NCI-H82 (cell line): ENCODE measurements around the gene HNRNPA3.
A peak's percentile ranks its signal among the peaks of the same experiment; 100 is the strongest.
"Not testable (repeated sequence)": the region's sequence is repeated elsewhere in the genome, so short reads cannot be mapped to it uniquely, and the experiment has no call there.

Experiments
- DNase-seq: peaks from one replicate; lab custom pipeline; 2025; lab: John Stamatoyannopoulos, UW

The HNRNPA3 gene

GRCh38 chr2:177256026-177256425 lies 43.4 kb downstream of the HNRNPA3 start:
- DNase-seq, result no peak

DNA sequence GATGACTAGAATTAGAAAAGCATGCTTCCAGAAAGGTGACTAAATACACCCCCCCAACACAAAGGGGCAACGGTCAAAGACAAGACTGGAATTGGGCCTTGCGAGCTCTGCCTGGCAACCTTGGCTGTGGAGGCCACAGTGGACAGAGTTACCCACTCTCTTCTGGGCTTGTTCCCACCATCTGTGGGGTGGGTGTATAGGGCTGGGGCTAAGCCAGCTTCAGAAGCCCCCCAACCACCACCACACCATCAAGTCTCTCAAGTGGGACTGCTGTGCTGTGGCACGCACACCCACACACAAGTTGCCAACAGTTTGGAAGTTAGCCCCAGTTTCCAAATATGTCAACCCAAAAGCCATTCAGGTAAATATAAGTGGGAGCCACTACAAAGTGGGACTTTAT lies 44.1 kb downstream of the HNRNPA3 start:
- DNase-seq, result no peak

GRCh38 chr2:177257471-177257870 lies 44.9 kb downstream of the HNRNPA3 start:
- DNase-seq, result no peak

GRCh38 chr2:177258059-177258458 lies 45.5 kb downstream of the HNRNPA3 start:
- DNase-seq, result no peak

DNA sequence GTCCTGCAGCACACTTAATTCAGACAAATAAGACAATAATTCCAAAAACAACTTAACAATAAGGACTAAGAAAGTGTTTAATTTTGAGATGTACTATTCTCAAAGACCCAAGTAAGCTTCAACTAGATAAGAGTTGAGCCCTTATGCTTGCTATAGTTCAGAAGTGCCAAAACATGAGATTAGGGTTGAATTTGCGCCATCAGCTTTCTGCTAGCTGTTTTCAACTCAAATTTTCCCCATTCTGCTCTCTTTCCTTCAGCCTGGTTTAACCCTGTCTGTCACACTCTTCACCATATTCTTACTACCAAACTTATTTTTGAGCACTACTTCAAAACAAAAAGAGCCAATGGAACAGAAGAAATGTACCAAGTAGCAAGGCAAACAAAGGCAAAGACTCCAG lies 47.8 kb downstream of the HNRNPA3 start:
- DNase-seq, result no peak

DNA sequence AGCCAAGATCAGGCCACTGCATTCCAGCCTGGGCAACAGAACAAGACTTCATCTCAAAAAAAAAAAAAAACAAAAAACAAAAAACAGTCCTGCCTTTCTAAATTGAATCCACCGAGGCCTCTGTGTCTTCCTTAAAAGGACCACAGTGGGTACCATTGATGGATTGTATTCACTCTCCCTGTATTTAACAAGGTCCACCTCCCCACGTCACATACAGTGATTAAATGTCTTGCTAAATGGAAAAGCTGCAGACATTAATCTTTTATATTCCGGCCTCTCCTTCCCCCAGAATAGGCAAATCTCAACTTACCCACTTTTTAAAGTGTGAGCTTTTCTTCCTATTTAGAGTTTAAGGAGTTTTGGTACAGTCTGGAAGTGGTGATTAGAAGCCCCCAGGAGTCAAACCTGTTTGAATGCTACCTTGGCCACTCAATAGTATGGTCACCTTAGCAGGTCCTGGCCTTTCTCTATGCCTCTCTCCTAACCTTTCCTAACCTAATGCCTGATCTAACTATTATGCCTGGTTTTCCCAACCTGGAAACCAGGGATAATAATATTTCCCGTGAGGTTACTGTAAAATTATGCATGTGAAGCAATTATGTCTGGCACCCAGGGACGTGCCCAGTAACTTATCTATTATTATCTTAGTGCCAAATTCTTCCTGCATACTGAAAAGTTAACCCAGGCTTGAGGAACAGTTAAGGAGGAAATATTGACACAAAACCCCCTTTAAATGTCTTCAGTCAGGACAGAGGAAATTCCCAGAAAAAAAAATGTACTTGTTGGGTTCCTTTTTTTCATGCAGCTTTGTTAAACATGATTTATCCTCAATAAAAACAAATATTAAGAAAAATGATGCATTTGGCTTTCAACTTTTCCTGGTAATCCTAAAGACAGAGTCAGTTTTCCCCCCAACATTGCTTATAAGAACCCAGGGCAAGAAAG lies 48.8 kb downstream of the HNRNPA3 start:
- DNase-seq, result no peak

DNA sequence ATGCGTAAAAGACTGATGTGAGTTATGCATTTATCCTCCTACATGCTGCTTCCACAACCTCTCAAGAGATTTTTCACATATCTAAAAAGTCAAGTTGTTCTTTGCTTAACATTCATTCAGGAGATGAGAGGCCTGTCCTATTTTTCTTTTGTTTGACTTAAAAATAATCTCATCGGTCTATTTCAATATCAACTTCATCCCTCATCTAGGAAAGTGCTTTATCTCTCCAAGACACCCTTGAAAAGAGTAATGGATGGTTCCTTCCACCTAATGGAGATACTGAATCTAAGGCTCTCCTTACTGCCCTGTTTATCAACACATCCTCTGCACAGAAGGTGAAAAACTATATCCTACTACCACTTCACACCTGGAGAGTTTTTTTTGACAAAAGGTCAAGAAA lies 49.5 kb downstream of the HNRNPA3 start:
- peak; percentile 24 for DNase-seq

- no peak for DNase-seq
These were observed 50.4 kb downstream of the HNRNPA3 start for GRCh38 chr2:177262958-177263450.

DNA sequence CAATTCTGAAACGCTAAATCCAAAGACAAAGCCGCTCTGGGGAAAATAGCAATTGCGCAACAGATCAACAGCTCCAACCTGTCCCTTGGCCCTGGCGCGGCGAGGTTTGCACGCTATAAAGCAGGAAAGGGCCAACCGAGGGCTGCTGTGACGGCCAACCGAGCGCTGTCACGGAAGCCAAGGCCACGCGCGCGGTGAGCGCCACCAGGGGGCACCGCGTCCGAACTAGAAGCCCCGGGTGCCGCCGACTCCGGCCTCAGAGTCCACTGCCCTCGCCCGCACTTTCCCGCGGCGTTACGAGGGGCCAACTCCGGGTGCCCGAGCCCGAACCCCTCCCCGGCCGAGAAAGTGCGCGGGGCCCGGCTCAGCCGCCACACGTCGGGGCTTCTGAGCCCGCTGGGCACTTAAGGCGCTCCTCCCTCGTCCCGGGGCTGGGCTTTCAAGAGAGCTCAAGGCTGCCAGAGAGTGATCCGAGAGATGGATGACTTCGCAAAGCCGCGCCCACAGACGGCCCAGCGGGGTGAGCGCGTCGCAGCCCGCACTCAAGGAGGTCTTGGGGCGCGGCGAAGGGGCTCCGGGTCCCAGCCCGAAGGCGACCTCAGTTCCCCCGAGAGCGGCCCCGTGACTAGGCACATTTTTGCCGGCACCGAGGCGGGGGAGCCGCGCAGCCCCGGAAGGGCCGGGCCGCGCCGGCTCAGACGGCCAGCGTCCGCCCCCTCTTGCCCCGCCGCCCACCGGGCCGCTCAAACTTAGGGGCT lies 51.0 kb downstream of the HNRNPA3 start:
- peak; percentile 99 for DNase-seq

- DNase-seq, result peak; percentile 75
These were observed 51.7 kb downstream of the HNRNPA3 start for GRCh38 chr2:177264209-177264692.

GRCh38 chr2:177264693-177265587 lies 52.3 kb downstream of the HNRNPA3 start, which contains the start of gene NFE2L2:
TSS of gene NFE2L2 (minus strand) at chr2:177264727. CDS start at chr2:177264576, 151 bp downstream.
- peak; percentile 93 for DNase-seq

DNA sequence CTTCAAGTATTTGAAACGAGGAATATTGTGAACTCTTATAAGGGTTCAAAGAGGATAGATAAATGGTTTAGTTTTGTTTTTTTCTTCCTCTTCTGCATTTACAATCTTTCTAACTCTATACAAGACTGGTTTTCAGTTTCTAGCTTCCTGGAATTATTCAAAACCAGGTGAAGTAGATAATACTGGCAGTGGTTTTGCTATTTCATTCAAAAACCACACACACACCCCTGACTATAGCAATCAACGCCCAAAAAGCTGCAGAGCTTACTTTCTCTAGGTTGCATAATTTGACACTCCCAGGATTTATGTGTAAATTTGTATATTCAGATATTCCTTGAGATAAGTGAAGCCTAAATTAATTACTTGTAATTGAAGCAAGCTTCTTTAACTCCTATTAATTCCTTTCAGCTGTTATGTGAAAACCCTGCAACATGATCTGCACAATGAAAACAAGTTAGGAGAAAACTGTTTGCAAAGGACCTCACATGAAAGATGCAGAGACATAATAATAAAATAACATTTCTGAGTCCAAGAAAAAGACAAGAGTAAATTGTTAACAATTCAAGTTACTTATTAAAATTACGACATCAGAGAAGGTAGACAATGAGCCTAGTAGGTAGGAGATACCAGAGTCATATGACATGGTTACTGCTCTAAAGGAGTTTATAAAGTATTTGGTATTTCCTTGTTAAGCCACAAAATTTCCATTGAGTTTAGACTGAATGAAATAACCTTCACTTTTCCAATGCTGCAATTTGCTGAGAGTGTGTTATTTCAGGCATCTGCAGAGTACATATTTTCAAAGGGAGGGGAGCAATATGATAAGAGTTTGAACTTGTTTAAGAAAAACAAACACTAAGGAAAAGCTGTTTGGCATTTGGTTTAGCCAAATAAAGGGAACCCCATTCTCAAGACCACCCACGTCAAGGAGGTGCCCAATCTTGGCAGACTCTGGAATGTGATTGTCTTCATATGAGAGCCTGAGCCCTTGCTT lies 53.5 kb downstream of the HNRNPA3 start:
- DNase-seq, result no peak

- not testable (repeated sequence) for DNase-seq
These were observed 54.4 kb downstream of the HNRNPA3 start for GRCh38 chr2:177266955-177267354.

GRCh38 chr2:177268187-177268871 lies 55.7 kb downstream of the HNRNPA3 start:
- no peak for DNase-seq

- DNase-seq, result no peak
These were observed 56.3 kb downstream of the HNRNPA3 start for GRCh38 chr2:177268901-177269300.

- no peak for DNase-seq
These were observed 57.9 kb downstream of the HNRNPA3 start for GRCh38 chr2:177270531-177270930.

DNA sequence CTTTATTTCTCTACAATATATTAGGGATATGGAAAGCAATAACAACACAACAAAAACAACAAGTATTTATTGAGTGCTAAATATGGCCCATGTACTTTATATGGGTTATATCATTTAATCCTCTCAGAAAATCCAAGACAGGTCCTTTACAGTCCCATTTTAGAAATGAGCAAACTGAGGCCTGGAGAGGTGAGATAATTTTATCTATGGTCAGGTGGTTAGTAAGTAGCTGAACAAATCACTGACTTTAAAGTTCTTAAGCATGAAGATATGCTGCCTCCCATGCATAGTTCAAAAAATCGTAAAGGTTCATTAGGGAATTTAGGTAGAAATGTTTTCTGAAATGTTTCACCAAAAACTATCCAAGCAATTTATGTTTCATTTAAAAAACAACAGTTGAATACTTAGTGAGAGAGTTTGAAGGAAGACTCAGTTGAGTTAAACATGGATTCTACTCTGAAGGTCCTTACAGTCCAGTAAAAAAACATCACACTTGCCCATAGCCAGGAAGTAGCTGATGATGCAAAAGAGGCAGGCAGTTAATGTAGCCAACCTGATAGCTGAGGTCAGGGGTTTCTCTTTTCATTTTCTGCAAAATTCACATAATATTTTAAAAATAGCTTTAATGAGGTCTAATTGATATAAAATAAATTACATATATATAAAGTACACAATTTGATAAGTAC lies 59.5 kb downstream of the HNRNPA3 start:
- no peak for DNase-seq

GRCh38 chr2:177272765-177273164 lies 60.2 kb downstream of the HNRNPA3 start:
- no peak for DNase-seq

DNA sequence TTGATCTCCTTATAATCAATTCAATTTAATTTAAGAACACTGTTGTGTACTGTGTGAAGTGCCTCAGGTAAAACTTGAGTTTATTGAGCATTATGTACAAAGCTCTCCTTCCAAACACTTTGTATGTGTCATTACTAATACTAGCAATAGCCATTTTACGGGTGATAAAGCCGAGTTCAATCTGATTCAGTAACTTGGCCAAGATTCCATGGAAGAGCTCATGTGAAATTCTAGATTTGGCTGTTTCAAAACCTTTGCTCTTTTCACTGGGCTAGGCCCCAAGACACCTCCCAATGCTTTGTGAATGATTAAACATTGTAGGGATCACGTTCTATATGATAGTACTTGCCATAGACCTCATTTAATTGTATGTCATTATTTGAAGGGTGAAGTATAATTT lies 60.8 kb downstream of the HNRNPA3 start:
- no peak for DNase-seq
